SK-N-SH (cell line): ENCODE measurements around the gene PACSIN2.

Experiments used
- TF ChIP-seq, protein P1 (sequence below): IDR thresholded peaks from 2 replicates; pipeline ENCODE4; 2012
- TF ChIP-seq, protein P2 (sequence below): fragments of 200-600 bp; sonication (generic); IDR thresholded peaks from 2 replicates; pipeline ENCODE4 v1.6.1; 2017; ENCODE audit warnings: antibody characterized with exemption, mild to moderate bottlenecking, moderate library complexity

DNA sequence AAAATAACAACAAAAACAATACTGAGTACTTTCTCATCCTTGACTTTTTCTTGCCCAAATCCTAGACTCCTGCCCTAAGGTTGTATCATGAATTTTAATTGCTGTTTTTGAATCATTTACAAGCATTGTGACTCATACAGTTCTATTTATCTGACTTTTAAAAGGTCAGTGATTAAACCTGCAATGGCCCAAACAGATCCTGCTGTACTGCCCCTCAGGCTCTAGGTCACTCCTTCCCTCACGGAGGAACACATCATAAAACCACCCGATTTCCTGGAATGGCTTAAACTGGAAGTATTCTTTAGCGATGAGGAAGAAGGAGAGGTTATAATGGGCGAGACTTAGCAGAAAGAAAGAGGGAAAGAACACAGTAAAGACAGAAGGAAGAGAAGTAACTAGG is 170.2 kb downstream of the PACSIN2 start:
- TF ChIP-seq, protein P1, sequence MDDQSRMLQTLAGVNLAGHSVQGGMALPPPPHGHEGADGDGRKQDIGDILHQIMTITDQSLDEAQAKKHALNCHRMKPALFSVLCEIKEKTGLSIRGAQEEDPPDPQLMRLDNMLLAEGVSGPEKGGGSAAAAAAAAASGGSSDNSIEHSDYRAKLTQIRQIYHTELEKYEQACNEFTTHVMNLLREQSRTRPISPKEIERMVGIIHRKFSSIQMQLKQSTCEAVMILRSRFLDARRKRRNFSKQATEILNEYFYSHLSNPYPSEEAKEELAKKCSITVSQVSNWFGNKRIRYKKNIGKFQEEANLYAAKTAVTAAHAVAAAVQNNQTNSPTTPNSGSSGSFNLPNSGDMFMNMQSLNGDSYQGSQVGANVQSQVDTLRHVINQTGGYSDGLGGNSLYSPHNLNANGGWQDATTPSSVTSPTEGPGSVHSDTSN: no peak
- TF ChIP-seq, protein P2, sequence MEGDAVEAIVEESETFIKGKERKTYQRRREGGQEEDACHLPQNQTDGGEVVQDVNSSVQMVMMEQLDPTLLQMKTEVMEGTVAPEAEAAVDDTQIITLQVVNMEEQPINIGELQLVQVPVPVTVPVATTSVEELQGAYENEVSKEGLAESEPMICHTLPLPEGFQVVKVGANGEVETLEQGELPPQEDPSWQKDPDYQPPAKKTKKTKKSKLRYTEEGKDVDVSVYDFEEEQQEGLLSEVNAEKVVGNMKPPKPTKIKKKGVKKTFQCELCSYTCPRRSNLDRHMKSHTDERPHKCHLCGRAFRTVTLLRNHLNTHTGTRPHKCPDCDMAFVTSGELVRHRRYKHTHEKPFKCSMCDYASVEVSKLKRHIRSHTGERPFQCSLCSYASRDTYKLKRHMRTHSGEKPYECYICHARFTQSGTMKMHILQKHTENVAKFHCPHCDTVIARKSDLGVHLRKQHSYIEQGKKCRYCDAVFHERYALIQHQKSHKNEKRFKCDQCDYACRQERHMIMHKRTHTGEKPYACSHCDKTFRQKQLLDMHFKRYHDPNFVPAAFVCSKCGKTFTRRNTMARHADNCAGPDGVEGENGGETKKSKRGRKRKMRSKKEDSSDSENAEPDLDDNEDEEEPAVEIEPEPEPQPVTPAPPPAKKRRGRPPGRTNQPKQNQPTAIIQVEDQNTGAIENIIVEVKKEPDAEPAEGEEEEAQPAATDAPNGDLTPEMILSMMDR: no peak
